Activated CD4-positive, alpha-beta T cell treated with anti-CD3 and anti-CD28 coated beads, Interleukin-10, Interleukin-2, amounts not matched to agents 100 ng/mL and 50 ng/mL, durations not matched to agents 16 hours and 8 hours (primary cell): ENCODE results near the gene FZR1.
"Not testable (repeated sequence)": the region's sequence is repeated elsewhere in the genome, so short reads cannot be mapped to it uniquely, and the experiment has no call there.

Source experiments
- DNase-seq: peaks from one replicate; pipeline ENCODE4 v3.0.0-alpha.2; 2020

FZR1 gene

GRCh38 chr19:3516675-3517207 lies 10.6 kb downstream of the FZR1 start:
- DNase-seq, result no peak

GRCh38 chr19:3517638-3518037 lies 11.5 kb downstream of the FZR1 start:
- DNase-seq, result no peak

DNA sequence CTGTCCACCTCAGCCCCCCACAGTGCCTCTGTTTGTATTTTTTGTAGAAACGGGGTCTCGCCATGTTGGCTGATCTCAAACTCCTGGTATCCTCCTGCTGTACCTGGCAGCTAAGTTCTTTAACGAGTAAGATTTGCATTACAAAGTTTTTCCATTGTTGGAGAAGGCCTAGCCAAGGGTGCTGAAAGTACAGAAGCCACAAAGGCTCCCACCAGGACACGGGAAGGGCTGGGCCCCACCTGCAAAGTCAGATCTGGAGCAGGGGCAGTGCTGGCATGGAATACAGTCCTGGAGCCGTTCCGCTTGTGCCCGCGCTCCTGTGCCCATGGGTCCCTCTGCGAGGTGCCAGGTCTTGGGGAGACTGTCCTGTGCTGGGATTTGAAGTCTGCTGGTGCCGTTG lies 12.1 kb downstream of the FZR1 start:
- DNase-seq, result no peak

DNA sequence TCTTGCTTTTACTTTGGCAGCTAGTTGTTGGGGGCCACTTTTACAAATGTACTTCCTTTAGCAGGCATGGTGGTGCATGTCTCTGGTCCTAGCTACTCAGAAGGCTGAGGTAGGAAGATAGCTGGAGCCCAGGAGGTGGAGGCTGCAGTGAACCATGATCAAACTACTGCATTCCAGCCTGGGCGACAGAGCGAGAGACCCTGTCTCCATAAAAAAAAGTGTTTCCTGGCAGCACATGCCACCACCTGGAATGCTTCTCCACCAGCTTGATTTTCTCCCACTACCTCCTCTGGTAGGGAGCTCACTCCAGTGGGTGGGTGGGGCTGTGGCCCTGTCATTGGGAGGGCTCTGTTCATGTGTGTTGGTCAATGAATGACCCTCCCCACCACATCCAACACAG lies 12.5 kb downstream of the FZR1 start:
- no peak for DNase-seq

DNA sequence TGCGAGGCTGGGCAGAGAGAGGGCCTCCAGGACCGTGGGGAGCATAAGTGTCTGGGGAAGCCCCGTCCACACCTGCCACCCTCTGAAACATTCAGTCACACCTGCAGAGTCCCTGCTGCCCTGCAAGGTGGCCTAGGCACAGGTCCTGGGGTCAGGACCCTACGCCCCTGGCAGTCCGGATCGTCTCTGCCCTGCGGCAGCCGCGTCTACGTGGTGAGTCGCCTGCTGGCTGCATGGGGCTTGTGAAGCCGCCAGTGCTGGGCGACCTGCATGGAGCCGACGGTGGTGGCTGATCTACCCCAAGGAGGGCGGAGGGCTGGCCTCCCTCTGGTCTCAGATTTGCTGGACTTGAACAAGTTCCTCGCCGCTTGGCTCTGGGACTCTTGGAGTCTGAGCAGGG lies 13.0 kb downstream of the FZR1 start:
- DNase-seq, result no peak

- DNase-seq, result no peak
These were observed 14.3 kb downstream of the FZR1 start for GRCh38 chr19:3520166-3521103.

- no peak for DNase-seq
These were observed 15.0 kb downstream of the FZR1 start for GRCh38 chr19:3521104-3521445.

DNA sequence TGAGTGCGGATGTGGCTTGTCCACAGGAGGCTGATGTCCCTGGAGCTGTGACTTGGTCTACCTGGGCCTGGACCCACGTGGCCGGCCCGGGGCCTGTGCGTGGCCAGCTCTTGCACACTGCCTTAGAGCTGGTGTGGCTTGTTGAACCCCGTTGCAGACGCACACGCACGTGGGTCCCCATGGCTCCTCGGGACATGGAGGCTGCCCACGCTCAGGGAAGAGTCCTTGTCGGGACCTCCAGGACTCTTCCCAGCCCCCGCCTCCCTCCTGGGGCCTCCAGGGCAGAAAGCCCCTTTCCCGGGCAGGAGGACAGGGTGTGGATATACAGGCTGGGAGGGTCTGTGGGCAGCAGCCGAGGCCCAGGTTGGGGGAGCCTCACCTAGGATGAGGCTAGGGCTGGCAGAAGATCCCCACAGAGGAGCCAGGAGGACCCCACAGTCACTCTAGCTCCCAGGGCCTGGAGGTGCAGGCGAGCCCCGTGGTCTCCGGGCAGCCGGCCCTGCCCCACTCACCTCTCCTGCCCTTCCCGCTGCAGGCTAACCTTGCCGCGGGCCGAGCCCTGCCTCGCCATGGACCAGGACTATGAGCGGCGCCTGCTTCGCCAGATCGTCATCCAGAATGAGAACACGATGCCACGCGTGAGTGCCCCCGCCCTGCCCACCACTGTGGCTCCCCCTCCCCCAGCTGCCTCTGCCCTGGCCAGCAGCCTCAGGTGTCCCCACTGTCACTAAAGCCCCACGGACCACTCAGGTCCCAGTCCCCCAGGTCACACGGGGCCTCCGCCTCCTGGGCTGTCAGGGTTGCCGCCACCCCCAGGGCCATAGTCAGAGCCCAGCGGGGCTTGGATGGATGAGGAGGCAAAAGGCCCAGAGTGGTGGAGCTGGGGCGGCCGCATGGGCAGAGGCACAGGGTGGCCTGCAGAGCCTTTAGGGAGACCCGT lies 16.6 kb downstream of the FZR1 start:
- DNase-seq, result no peak

- DNase-seq, result no peak
These were observed 17.4 kb downstream of the FZR1 start for GRCh38 chr19:3523361-3524077.

DNA sequence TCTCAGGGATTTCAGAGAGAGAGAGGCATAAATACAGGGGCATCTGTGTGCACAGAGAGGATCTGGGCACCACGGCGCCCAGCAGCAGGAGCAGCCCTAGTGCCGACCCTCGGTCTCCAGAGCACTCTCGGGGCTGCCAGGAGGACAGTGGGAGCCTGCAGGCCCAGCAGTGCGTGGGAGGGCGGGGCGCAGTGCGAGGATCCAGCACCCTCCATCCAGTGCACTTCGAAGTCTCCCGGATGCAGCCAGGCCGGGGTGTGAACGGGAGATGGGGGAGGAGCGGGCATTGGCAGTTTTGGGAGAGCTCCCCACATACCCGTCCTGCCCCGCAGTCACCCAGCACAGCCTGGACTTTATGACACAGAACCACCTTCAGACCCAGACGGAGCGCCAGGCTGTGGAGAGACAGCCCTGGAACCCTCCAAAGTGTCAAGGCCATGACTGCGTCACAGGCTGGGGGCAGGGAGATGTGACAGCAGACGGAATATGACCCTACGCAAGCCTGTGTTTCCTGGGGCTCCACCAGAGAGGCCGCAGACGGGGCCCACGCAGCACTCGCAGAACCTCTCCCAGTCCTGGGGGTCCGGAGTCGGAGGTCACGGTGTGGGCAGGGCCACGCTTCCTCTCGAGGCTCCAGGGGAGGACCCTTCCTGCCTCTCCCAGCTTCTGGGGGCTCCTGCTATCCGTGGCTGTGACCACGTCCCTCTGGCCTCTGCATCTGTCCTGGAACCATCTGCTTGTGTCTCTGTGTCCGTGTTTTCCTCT lies 18.1 kb downstream of the FZR1 start:
- DNase-seq, result no peak

GRCh38 chr19:3524904-3525451 lies 18.9 kb downstream of the FZR1 start:
- no peak for DNase-seq

- DNase-seq, result no peak
These were observed 20.6 kb downstream of the FZR1 start for GRCh38 chr19:3526507-3527237.

- DNase-seq, result no peak
These were observed 21.3 kb downstream of the FZR1 start for GRCh38 chr19:3527238-3527910.

- DNase-seq, result no peak
These were observed 22.0 kb downstream of the FZR1 start for GRCh38 chr19:3528080-3528479.

GRCh38 chr19:3528539-3529211 lies 22.6 kb downstream of the FZR1 start:
- no peak for DNase-seq

- not testable (repeated sequence) for DNase-seq
These were observed 23.2 kb downstream of the FZR1 start for GRCh38 chr19:3529299-3529698.

DNA sequence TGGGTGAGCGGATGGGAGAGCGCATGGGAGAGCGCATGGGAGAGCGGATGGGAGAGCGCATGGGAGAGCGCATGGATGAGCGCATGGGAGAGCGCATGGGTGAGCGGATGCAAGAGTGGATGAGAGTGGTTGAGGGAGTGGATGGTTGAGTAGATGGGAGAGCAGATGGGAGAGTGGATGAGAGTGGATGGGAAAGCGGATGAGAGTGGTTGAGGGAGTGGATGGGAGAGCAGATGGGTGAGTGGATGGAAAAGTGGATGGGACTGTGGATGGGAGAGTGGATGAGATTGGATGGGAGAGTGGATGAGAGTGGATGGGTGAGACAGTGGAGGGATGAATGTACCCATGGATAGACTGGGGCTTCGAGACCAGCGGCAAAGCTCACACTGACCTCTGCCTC lies 24.3 kb downstream of the FZR1 start:
- DNase-seq, result no peak

GRCh38 chr19:3531716-3532115 lies 25.6 kb downstream of the FZR1 start:
- no peak for DNase-seq

DNA sequence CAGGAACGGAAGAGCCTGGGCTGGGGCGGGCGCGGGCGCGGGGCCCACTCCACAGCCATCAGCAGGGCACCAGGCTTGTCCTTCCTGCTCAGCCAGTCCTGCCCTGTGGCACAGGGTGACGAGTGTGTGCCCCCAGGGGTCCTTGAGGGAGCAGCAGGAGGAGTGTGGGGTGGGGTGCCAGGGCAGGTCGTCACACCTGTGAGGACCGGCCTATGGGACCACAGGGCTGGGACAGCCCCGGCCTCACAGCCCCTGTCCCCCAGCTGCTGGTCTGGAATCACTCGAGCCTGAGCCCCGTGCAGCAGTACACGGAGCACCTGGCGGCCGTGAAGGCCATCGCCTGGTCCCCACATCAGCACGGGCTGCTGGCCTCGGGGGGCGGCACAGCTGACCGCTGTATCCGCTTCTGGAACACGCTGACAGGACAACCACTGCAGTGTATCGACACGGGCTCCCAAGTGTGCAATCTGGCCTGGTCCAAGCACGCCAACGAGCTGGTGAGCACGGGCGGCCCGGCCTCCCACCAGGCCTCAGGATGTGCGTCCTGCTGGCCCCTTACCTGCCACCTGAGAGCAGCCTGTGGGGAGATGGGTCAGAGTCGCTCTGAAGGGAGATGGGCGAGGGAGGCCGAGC lies 26.2 kb downstream of the FZR1 start:
- DNase-seq, result no peak
